ENCODE data around the gene NUP214. TPM values are rescaled to one million over a fixed set of nuclear protein-coding genes. Genes with fewer than 3 reads are reported as not detected.

NUP214 gene
- total and polyA plus RNA-seq, 2 of the 4 experiments (the other 2 are of a cell fraction), result 7.9 to 13.4 TPM

GRCh38 chr9:131273856-131274673, 148.7 kb downstream of the NUP214 start:
- intact Hi-C loops (cut with micrococcal nuclease), result no loop called here
- dilution Hi-C loops (cut with HindIII; ENCODE audit: low sequenced_read_pairs, unreplicated experiment), result no loop called here
- in situ Hi-C loops (cut with MboI; ENCODE audit: low sequenced_read_pairs), result no loop called here

More at GRCh38 chr9:131273856-131274673, 148.7 kb downstream of the NUP214 start:
- Histone ChIP-seq H4K5ac (ENCODE audit: low read depth, low read length) (no peak overlapping the region), H4K8ac (ENCODE audit: low read depth in 2 of 2, low read length in 2 of 2) (no peak overlapping the region), H3K36me3 (ENCODE audit: control insufficient read depth, insufficient read depth, low read length) (no peaks in the 10 kb centered on the region), H2AK9ac (replicated peaks; ENCODE audit: low read depth, low read length, poor library complexity) (no peak overlapping the region), H2BK15ac (ENCODE audit: low read depth, low read length) (no peak overlapping the region), H3K27me3 (ENCODE audit: control insufficient read depth, insufficient read depth, low read length) (peaks cover 32% of the 10 kb centered on the region), H2AK5ac (ENCODE audit: low read depth, low read length) (no peak overlapping the region), H2BK20ac (ENCODE audit: low read depth, low read length) (no peak overlapping the region), H3K79me1 (ENCODE audit: low read depth in 1 of 2, low read length in 2 of 2) (no peaks in the 10 kb centered on the region), H3K9me3 (ENCODE audit: control insufficient read depth, insufficient read depth, low read length) (no peaks in the 10 kb centered on the region), H3K9me1 (ENCODE audit: insufficient read depth, low read length) (no peaks in the 10 kb centered on the region), H3K4me1 (ENCODE audit: control insufficient read depth, insufficient read depth, low read length) (no peaks in the 10 kb centered on the region), H3K4me2 (ENCODE audit: low read depth, low read length) (no peak overlapping the region), H3K56ac (ENCODE audit: extremely low read depth, insufficient read depth, low read length) (no peak overlapping the region), H3K14ac (replicated peaks; ENCODE audit: low read depth, low read length) (no peak overlapping the region), H2BK120ac (ENCODE audit: low read depth, low read length) (no peak overlapping the region), H3K4me3 (ENCODE audit: insufficient read depth, low read depth, low read length) (no peak overlapping the region), H3K23ac (ENCODE audit: low read depth, low read length) (no peak overlapping the region), H2AFZ (replicated peaks; ENCODE audit: low read length, poor library complexity) (no peak overlapping the region), H4K91ac (ENCODE audit: insufficient read depth, low read depth, low read length) (no peak overlapping the region), H4K20me1 (ENCODE audit: insufficient read depth, low read length) (no peaks in the 10 kb centered on the region), H3K27ac (ENCODE audit: insufficient read depth, low read length) (no peak overlapping the region), H3K4ac (ENCODE audit: low read depth, low read length) (no peak overlapping the region), H3K9ac (ENCODE audit: low read depth, low read length) (no peak overlapping the region), H2BK5ac (ENCODE audit: low read depth, low read length, poor library complexity, severe bottlenecking) (no peak overlapping the region), H3K18ac (ENCODE audit: low read depth, low read length) (no peak overlapping the region)
- no TSS peak for BruUV-seq (replicated peaks)
- no peak for TF ChIP-seq CHD1 (IDR thresholded peaks at IDR 0.05; ENCODE audit: low read depth, low read length)
- no peak for TF ChIP-seq RCOR1 (IDR thresholded peaks at IDR 0.05; ENCODE audit: insufficient replicate concordance, low read length)
- TF ChIP-seq RFX5 (IDR thresholded peaks at IDR 0.05; ENCODE audit: low read depth, low read length), result no peak
- no peak for TF ChIP-seq POLR2A (IDR thresholded peaks at IDR 0.05; ENCODE audit: low read depth, low read length)
- no peak for TF ChIP-seq MXI1 (IDR thresholded peaks at IDR 0.05; ENCODE audit: borderline replicate concordance, low read depth, low read length)
- no peak for TF ChIP-seq NFE2L2 (IDR thresholded peaks at IDR 0.05; ENCODE audit: low read depth, low read length)
- no peak for TF ChIP-seq CTCF (conservative IDR thresholded peaks at IDR 0.05; ENCODE audit: low read depth, low read length)
- TF ChIP-seq BHLHE40 (IDR thresholded peaks at IDR 0.05; ENCODE audit: low read depth, low read length), result no peak
- TF ChIP-seq MAFK (IDR thresholded peaks at IDR 0.05; ENCODE audit: low read depth, low read length), result no peak
- no peak for TF ChIP-seq FOS (IDR thresholded peaks at IDR 0.05; ENCODE audit: low read depth, low read length)
- ChIA-PET POLR2A (ENCODE audit: unreplicated experiment) (interaction anchor here (0.6 kb wide), 1 partner anchor 52 kb away, joined by 4 read pairs; no protein-coding TSS in a partner anchor), CTCF (no interaction called here)
- DNase-seq (no peak), ATAC-seq (ENCODE audit: low read depth) (no peak)
- 72% methylated on average over 5 of the region's 13 CpGs; no CpG with 5 or more reads in 1 of the 2 experiments for WGBS, 2 experiments (ENCODE audit: extremely low coverage in 2 of 2, insufficient read length in 1 of 2)
